ENCODE measurements around the gene FAM131C.
"Not testable (repeated sequence)": the region's sequence is repeated elsewhere in the genome, so short reads cannot be mapped to it uniquely, and the experiment has no call there.

The FAM131C gene

DNA sequence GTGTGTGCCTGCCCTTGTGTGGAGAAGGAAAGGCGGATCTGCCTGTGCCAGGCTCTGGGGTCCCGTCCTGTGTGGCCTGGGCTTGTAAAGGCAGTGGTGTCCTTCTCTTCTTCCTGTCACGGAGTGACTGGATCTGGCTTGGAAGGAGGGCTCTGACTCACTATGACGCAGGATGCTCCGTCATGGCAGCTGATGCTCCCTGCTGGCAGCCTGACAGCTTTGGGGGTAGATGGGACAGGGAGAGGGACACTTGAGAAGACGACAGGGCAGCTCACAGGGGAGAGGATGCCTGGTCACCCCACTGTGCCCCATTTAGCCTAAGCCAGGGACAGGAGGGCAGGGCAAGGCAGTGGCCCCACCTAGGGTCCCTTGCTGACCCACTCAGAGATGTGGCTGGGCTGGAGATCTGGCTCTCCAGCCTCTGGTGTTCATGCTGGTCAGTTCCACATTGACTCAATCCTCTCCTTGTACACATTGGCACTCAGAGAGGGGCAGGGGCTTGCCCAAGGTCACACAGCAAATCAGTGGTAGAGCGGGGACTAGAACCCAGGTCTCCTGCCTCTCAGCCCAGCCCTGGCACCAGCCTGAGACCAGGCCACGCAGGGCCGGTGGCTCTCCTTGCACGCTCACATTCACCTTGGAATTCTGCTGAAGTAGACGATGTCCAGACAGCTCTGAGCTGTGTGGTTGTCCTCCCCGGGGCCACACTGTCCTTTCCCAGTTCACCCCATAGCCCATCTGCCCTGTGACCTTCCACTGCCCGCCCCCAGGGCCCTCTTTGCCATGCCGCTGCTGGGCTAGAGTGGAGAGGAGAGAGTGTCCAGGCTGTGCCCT lies 2.8 kb upstream of the FAM131C start:
- DNase-seq = no peak

DNA sequence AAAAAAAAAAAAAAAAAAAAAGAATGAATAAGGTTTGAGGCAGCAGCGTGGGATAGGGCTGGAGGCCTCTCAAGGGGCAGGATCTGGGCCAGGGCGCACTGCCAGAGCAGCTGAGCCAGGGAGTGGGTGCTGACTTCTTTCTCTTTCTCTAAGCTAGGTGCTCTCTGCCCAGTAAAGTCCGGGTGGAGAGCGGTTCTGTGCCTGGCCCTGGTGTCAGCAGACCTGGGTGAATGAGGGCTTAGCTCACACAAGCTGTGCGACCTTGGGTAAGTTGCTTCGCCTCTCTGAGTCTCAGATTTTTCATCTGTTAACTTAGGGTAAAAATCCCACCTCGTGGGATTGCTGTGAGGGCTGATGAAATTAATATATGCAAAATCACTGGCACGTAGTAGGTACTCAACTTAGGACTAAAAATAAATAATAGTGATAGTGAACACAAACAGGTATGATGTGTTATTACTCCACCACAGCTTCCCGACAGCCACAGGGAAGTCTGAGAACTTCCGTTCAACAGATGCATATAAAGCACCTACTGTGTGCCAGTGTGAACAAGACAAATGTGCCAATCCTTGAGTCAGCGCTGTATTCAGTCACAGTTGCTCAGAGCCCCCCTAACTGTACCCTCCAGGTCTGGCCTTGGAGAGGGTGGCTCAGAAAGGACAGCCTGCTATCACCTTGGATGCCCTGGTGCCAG lies 2.0 kb upstream of the FAM131C start:
- DNase-seq = no peak

- DNase-seq = no peak
Observed at GRCh38 chr1:16074217-16074616, 766 bp upstream of the FAM131C start.

DNA sequence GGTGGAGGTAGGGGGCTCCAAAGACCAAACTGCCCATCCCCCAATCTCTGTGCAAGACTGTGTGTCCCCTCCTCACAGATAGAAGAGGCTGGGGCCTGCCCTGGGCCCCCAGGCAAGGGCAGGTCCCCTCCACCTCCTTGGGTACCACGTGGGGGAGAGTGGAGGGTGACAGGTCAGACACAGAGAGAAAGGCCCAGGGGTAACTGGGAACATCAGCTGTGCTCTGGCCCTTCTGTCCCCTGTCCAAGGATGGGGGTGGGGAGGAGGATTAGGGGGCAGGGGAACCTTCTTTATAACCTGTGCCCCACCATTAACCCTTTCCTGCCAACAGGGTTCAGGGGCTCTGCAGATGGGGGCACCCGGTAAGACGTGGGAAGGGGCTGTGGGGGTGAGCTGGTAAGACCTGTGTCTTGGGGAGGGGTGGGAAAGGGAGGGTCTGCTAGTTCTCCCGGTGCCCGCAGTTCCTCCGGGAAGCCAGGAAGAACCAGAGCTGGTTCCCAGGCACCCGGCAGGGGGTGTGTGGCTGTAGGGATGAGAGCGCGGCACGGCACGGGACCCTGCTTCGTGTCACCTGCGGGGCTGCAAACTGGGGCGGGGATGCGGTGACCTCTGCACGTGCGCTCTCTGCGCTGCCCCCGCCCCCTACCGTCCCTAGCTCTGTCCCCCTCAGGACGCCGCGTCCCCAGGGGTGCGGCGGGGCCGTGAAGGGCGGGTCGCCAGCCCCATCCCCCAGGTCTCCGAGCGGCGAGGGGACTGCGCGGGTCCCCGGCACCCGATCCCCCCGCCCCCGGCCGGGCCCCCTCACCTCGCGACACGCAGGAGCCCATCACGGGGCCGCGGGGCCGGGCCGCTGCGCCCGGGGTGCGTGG lies 601 bp downstream of the FAM131C start:
- DNase-seq = no peak

GRCh38 chr1:16072095-16072494 lies 1.4 kb downstream of the FAM131C start:
- no peak for DNase-seq

DNA sequence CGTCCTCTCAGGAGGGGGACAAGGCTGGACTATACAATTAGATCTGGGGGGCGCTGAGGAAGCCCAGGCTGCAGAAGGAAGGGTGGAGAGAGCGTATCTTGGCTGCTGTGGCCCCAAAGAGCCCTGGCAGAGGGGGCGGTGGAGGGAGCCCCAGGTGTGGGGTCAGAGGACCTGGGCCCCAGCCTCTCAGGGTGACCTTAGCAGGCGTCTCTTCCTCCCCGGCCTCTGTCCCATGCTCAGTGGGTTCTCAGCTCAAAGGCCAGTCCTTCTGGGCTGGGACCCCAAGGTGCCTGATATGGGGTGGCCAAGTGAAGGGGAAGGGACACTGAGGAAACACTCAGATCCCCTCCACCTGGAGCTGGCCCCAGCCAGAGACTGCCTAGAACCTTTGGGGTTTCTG lies 1.8 kb downstream of the FAM131C start:
- no peak for DNase-seq

DNA sequence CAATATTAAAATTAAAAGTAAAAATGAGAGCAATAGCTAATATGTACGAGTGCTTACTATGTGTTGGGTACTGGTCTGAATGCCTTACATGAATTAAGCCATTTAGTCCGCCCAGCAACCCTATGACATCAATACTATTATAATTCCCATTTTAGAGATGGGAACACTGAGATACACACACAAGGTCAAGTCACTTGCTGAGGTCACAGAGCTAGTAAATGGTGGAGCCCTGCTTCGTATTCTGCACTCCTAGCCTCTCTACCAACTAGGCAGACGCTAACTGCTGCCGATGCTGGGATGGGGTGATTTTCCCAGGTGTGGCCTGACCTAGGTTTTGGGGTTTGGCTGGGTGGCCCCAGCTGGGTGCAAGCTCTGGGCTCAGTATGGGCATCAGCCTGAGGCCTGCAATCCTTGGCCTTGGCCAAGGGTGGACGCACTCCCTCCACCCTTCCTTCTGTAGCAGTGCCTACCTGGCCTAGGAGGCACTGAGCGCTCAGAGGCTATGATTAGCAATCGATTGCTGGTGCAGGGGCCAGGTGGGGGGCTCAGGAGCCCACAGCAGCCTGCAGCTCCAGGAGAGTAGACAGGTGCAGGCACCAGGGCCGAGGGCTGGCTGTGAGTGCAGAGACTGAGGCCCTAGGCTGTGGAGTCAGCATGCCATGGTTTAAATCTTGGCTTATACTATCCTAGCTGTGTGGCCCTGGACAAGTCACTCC lies 2.7 kb downstream of the FAM131C start:
- no peak for DNase-seq

DNA sequence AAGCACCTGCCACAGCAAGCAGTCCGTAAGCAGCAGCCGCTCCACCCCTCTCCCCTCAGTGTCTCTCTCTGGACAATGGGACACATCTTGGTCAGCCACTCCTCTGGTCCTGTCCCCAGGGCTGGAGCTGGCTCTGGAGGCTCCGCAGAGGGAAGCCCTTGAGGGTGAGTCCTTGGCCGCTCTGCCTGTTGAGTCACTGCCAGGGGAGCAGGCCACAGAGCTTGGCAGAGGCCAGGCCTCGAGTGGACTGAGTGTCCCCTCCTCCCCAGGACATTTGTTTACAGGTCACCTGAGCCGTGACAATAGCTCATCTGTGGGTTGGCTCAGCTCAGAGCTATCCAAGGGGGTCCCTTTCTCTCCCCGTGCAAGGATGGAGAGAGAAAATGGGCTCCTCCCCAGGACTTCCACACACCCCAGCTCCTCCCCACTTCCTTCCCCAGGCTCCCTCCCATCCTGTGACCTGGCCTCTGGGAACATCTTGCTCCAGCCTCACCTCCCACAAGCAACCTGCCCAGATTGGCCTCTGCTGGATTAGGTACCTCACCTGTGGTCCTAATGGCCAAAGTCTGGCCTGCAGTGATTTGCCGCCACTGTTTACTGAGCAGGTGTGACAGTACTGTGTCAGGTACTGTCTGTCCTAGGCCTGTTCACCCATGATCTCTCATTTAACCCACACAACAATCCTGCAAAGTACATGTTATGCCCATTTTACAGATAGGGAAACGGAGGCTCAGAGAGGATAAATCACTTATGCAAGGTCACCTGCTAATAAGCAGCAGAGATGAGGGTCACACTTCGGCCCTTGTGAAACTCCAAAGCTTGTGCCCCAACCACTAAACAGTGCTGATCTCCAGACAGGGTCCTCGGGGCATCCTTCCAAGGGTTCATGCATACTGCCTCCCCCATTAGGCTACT lies 4.8 kb downstream of the FAM131C start:
- DNase-seq = no peak

DNA sequence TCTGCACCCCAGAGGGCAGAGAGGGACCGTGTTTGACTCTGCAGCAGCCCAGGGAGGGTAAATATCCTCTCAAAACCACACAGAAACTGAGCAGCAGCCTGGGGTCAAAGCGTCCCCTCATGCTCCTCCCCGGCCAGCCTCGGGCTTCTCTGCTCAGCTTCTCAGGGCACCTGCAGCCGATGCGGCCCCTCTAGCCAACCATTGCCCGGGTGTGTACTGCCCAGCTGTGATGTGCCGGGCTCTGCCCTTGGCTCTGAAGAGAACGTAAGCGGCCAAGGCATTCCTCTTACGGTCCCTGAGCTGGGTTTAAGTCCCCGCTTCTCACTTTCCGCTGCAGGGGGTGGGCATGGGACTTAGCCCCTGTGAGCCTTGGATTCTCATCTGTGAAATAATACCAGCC lies 5.5 kb downstream of the FAM131C start:
- no peak for DNase-seq

GRCh38 chr1:16067127-16067768 lies 6.2 kb downstream of the FAM131C start:
- peak; percentile 35 for DNase-seq

- no peak for DNase-seq
Observed at GRCh38 chr1:16066245-16066644, 7.2 kb downstream of the FAM131C start.

DNA sequence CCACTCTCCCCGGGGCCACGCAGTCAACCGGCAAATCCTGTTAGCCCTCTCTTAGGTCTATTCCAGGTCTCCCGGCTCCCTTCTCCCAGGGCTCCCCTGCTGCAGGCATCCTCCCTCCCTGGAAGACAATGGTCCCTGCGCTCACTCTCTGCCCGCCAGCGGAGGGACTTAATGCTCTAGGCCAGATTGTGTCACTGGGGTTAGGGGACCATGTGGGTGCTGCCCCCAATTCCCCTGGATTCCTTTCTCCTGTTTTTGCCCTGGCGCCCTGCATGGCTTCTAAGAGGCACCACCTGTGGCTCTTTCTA lies 8.2 kb downstream of the FAM131C start:
- no peak for DNase-seq

GRCh38 chr1:16064536-16065268 lies 8.7 kb downstream of the FAM131C start:
- DNase-seq = no peak

GRCh38 chr1:16063921-16064320 lies 9.5 kb downstream of the FAM131C start:
- no peak for DNase-seq

DNA sequence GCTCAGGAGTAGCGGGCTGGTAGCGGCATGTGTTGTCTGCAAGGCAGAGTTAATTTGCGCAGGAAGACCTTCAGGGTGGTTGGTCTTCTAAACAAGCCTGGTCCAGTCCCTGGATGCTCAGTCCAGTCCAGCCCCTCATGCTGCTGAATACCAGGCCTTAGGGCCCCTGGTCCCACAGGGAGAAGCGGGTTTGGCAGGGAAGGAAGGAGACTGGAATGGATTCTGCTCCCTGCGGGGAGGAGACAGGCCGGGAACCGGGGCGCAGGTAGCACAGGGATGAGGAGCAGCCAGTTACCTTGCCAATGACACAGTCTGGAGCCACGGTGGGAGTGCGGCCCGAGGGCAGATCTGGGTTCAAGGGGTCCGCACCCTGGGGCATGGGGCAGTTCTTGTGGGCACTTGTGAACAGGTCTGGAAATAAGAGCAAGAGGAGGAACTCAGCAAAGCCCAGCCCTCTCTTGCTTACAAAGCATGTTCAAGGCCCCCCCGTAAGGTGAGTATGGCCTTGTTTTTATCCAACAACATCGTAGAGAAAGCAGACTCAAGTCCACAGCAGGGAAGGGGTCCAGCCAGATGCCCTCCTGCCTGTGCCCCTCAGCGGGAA lies 10.1 kb downstream of the FAM131C start:
- DNase-seq = no peak

- DNase-seq = not testable (repeated sequence)
Observed at GRCh38 chr1:16062687-16063075, 10.8 kb downstream of the FAM131C start.

- not testable (repeated sequence) for DNase-seq
Observed at GRCh38 chr1:16061989-16062686, 11.3 kb downstream of the FAM131C start.

GRCh38 chr1:16061266-16061665 lies 12.2 kb downstream of the FAM131C start:
- DNase-seq = no peak

DNA sequence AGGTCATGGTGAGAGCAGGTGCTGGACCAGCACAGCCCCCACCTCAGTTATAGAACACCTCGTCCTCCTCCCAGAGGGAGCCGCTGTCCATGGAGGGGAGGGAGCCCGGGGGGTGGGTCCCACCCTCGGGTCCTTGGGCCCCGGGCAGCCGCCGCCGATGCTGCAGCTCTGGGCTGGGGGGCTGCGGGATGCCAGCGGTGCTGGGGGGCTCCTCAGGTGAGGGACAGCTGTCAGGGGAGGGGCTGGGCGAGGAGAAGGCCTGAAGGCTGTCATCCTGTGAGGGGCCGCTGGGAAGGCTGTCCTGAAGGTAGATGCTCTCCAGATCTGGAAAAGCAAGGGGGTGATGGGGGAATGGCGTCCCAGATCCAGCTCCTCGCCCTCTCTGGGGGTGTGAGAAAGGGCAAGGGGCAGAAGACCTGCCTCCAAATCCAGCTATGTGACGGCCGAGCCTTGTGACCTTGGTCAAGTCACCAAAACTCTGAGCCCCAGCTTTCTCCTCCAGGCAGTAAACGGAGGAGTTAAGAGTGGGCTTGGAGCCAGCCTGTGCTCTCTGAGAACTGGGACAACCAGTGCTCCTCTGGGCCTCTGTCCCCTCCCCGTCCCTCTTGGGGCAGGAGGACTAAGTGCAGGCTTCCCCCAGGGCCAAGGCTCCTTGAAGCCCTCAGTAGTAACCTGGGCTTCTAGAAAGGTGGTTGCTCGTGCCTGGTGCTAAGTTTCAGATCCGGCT lies 14.9 kb downstream of the FAM131C start:
- DNase-seq = not testable (repeated sequence)
